GM12872 (cell line): ENCODE results near the gene KIF6.

Experiments
- CTCF ChIP-seq: IDR thresholded peaks from 3 replicates; pipeline ENCODE4 v1.5.1; 2011; ENCODE audit warnings: low read depth, mild to moderate bottlenecking, low read length, moderate library complexity; ENCODE audit not compliant: insufficient read depth

The KIF6 gene

DNA sequence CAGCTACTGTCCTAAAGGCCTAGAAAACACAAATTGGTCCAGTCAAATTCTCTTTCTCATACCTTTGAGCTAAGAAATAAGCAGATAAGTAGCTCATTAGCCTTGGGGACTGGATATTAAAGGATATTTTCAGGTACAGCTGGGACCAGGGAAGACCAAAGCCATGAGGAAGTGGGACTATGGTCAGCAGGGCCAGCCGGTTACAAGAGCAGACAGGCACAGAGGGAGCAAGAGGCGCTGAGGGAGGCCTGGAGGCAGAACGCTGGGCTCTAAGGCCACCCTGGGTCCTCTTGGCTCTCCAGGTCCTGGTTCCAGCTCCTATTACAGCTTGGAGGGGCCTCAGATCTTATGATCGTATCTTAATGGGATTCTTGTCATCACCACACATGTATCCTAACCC lies 314.2 kb downstream of the KIF6 start:
- TF ChIP-seq CTCF = no peak

GRCh38 chr6:39409889-39410288 lies 315.3 kb downstream of the KIF6 start:
- TF ChIP-seq CTCF = no peak

DNA sequence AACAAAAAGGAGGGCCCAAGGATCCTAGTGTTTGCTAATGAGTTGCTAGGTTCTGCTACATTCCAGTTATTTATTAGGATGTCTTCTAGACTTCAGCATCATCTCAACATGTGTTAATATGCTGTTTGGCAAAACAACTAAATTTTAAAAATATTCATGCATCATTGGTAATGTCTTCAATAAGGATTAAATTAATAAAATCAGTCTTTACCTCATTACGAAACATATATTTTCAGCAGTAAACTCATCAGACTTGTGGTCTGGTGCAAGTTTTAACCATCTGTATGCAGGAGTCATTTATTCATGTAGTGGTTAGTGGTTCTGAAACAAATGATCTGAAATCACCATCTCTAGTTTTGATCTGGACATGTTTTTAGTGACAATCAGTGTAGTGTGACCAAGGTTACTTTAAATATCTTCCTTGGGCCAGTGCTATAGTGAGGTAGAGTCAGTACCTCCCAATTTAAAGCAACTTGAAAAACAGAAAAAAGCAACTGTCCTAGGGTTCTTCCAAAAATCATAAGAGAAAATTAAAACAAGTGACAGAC lies 317.7 kb downstream of the KIF6 start:
- TF ChIP-seq CTCF = no peak

DNA sequence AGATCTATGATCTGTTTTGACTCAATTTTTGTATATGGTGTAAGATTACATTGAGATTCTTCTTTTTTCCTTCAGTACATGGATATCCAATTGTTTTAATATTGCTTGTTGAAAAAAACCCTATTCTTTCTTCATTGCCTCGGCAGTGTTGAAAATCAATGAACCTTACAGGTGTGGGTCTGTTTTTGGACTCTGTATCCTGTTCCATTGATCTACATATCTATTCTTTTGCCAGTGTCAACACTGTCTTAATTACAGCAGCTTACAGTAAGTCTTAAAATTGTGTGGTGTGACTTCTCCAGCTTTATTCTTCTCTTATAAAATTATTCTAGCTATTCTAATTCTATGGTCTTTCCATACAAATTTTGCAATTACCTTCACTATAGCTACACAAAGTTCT lies 320.9 kb downstream of the KIF6 start:
- TF ChIP-seq CTCF = no peak

DNA sequence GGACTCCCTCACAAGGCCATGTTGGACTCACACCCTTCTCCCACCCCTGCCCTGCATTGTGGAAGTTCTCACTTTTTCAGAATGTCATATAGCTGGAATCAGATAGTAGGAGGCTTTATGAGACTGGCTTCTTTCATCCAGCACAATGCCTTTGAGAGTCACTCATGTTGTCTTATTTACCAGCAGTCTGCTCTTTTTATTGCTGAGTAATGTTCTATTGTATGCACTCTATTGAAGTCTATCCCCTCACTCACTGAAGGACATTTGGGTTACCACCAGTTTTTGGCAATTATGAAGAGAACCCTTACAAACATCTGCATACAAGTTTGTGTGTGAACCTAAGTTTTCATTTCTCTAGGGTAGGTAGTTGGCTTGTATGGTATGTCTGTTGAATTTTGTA lies 321.9 kb downstream of the KIF6 start:
- no peak for TF ChIP-seq CTCF

DNA sequence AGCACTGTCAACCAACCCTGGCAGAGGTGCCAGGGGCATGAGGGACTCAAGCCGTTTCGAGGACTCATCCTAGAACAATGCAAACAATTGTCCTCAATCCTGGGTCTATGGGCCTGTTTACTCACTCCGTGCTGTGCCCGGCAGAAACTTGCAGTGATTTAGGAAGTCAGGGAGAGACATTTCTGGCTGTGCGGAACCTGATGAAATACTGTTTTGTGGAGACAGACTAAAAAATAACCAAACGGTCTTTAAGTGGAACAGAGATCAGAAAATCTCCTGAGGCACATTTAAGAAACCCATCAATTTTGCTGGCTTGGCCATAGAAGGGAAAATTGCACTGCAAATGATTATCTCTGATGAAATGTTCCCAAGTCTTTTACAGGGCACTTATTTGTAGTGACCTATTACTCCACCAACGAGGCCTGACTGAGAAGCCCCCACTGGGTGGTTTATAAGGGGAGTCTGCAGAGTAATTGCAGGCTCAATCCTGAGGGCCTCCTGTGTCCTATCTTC lies 322.9 kb downstream of the KIF6 start:
- no peak for TF ChIP-seq CTCF

GRCh38 chr6:39401376-39401775 lies 323.8 kb downstream of the KIF6 start:
- no peak for TF ChIP-seq CTCF
